ENCODE results near the gene ERICH6. TPM values are rescaled to one million over a fixed set of nuclear protein-coding genes. Genes with fewer than 3 reads are reported as not detected.

ERICH6 gene
- total RNA-seq: not detected in 2 replicates
- not detected in 2 replicates for polyA plus RNA-seq
- not detected in 2 replicates for polyA plus RNA-seq (2011; cell fraction: cytosol; rRNA removed)
- polyA plus RNA-seq (2011; cell fraction: nucleus; rRNA removed): not detected in 2 replicates
- 0.12 TPM in 1 of 2 replicates, not detected in the other for polyA plus RNA-seq (2012)
- polyA minus RNA-seq: not detected in 2 replicates
- polyA minus RNA-seq (2011; cell fraction: cytosol; rRNA and poly(A)+ RNA removed): not detected
- 0.19 TPM in 1 of 2 replicates, not detected in the other for polyA minus RNA-seq (2011; cell fraction: nucleus; rRNA and poly(A)+ RNA removed)
- percentile 22 among the genes with signal in this experiment for Bru-seq, nascent RNA
- percentile 11 among the genes with signal in this experiment for BruChase-seq, experiment 1, labeled RNA remaining after a 6-hour chase
- BruChase-seq, experiment 2, labeled RNA remaining after a 2-hour chase: percentile 23 among the genes with signal in this experiment
- long read RNA-seq: 0 reads

GRCh38 chr3:150703756-150704344, at the start of gene ERICH6:
Gene ERICH6 (minus strand): TSS chr3:150703920. CDS start chr3:150703898, 22 bp downstream.
- H4K20me1 ChIP-seq (replicated peaks; ENCODE audit: control insufficient read depth, extremely low read depth, insufficient read depth, low read length): no peaks in the 10 kb centered on the region
- peak within 1 kb of the TSS; percentile 72 for H3K27ac ChIP-seq (ENCODE audit: insufficient read depth, low read depth, low read length)
- peak; percentile 90 for DNase-seq (ENCODE audit: low read depth, low spot score)
- H3K4me3 ChIP-seq (replicated peaks in 1 of 3; ENCODE audit: insufficient read depth in 1 of 3, low read depth in 1 of 3, low read length in 3 of 3): peak within 1 kb of the TSS; percentile 43 to 78 (median 68)
- ChIA-PET CTCF (interaction anchor here (0.6 to 1.7 kb wide), 9 partner anchors 14 to 383 kb away, joined by 3 to 9 read pairs (median 4); partner anchors contain the start of genes MED12L and SIAH2), POLR2A (interaction anchor here (0.7 to 1.5 kb wide), 7 partner anchors 8 to 120 kb away, joined by 3 to 10 read pairs (median 6); partner anchors contain the start of genes SELENOT and SIAH2)
- H3K9me1 ChIP-seq (replicated peaks; ENCODE audit: control insufficient read depth, extremely low read depth, insufficient read depth, low read length): no peaks in the 10 kb centered on the region
- peaks cover 7% of the 10 kb centered on the region for H3K4me1 ChIP-seq (ENCODE audit: control insufficient read depth, extremely low read depth, insufficient read depth, low read length)
- no peaks in the 10 kb centered on the region for H3K9me3 ChIP-seq (replicated peaks; ENCODE audit: control insufficient read depth, insufficient read depth, low read length)
- FAIRE-seq: peak; percentile 82
- BruUV-seq (replicated peaks): TSS peak; percentile 76
- H3K4me2 ChIP-seq (ENCODE audit: insufficient read depth, low read length): peak within 1 kb of the TSS; percentile 86
- intact Hi-C loops (cut with micrococcal nuclease) (loop anchor here (1.0 to 10.0 kb wide), 4 partner anchors 59 to 732 kb away; partner anchors contain the start of genes EIF2A, PFN2, SELENOT and SERP1), dilution Hi-C loops (cut with MboI; ENCODE audit: extremely low pct_ligation_motif_present, low sequenced_read_pairs) (no loop called here)
- peak within 1 kb of the TSS; percentile 84 for H2AFZ ChIP-seq (ENCODE audit: low read depth, low read length)
- no peaks in the 10 kb centered on the region for H3K36me3 ChIP-seq (ENCODE audit: control insufficient read depth in 2 of 2, extremely low read depth in 1 of 2, insufficient read depth in 2 of 2, low read length in 2 of 2)
- no peak for TF ChIP-seq GATA2 (IDR thresholded peaks at IDR 0.05; ENCODE audit: insufficient read depth, insufficient read length, low read depth, low read length)
- TF ChIP-seq MYC (IDR thresholded peaks at IDR 0.05; ENCODE audit: low read depth, low read length): no peak
- TF ChIP-seq EZH2 (IDR thresholded peaks at IDR 0.05; ENCODE audit: borderline replicate concordance, low read depth, low read length, severe bottlenecking): no peak
- no peak for TF ChIP-seq JUN (IDR thresholded peaks at IDR 0.05; ENCODE audit: borderline replicate concordance, insufficient read depth, insufficient read length, low read depth)
- no peak for TF ChIP-seq FOS (IDR thresholded peaks at IDR 0.05; ENCODE audit: borderline replicate concordance, insufficient read depth, low read length)
- peak; percentile 17 for TF ChIP-seq POLR2A (IDR thresholded peaks at IDR 0.05; ENCODE audit: low read depth, low read length)
- peak in 1 of 2 donors; percentile 12 for TF ChIP-seq CTCF (IDR thresholded peaks at IDR 0.05; ENCODE audit: extremely low read depth in 1 of 2, insufficient read depth in 1 of 2, low read depth in 1 of 2, low read length in 2 of 2)
- TF ChIP-seq, protein P1, sequence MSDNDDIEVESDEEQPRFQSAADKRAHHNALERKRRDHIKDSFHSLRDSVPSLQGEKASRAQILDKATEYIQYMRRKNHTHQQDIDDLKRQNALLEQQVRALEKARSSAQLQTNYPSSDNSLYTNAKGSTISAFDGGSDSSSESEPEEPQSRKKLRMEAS (IDR thresholded peaks at IDR 0.05; ENCODE audit: insufficient read depth, insufficient read length): no peak
- TF ChIP-seq POLR2AphosphoS5 (IDR thresholded peaks at IDR 0.05; ENCODE audit: insufficient read depth, low read depth, low read length): peak; percentile 25
- H3K9ac ChIP-seq (replicated peaks; ENCODE audit: extremely low read depth, insufficient read depth, low read length): peak within 1 kb of the TSS; percentile 95
- no peaks in the 10 kb centered on the region for H3K79me2 ChIP-seq (ENCODE audit: control insufficient read depth, insufficient read depth, low read length)
- no peaks in the 10 kb centered on the region for H3K27me3 ChIP-seq (ENCODE audit: control insufficient read depth in 2 of 2, insufficient read depth in 2 of 2, low read length in 2 of 2)
